PFSK-1 (cell line): ENCODE results near the gene AFAP1L1.

Source experiments
- FOXP2 ChIP-seq: optimal IDR thresholded peaks from 2 replicates; pipeline ENCODE3; 2011; ENCODE audit warnings: borderline replicate concordance, control low read depth, inconsistent platforms; ENCODE audit not compliant: insufficient read depth; ENCODE audit errors: extremely low read length, extremely low read depth
- POLR2AphosphoS5 ChIP-seq: IDR thresholded peaks from 2 replicates; pipeline ENCODE4 v1.6.1; 2012; ENCODE audit warnings: low read depth, mild to moderate bottlenecking, control low read depth, low read length, moderate library complexity
- REST ChIP-seq, 2 experiments: IDR thresholded peaks; 2 replicates each; pipeline versions ENCODE4 v1.6.1 to v1.8.0; 2011 to 2012; ENCODE audit warnings: low read depth in 2 of 2, low read length in 2 of 2, control low read depth in 1 of 2, inconsistent platforms in 1 of 2, mild to moderate bottlenecking in 1 of 2, moderate library complexity in 1 of 2; ENCODE audit not compliant: insufficient read depth in 1 of 2
- SIN3A ChIP-seq: IDR thresholded peaks from 2 replicates; pipeline ENCODE4 v1.6.1; 2012; ENCODE audit warnings: mild to moderate bottlenecking, low read length, moderate library complexity, borderline replicate concordance; ENCODE audit not compliant: insufficient read depth
- TAF1 ChIP-seq: IDR thresholded peaks from 2 replicates; pipeline ENCODE4 v1.6.1; 2012; ENCODE audit warnings: low read length, control low read depth, borderline replicate concordance; ENCODE audit not compliant: insufficient read depth

AFAP1L1 gene

DNA sequence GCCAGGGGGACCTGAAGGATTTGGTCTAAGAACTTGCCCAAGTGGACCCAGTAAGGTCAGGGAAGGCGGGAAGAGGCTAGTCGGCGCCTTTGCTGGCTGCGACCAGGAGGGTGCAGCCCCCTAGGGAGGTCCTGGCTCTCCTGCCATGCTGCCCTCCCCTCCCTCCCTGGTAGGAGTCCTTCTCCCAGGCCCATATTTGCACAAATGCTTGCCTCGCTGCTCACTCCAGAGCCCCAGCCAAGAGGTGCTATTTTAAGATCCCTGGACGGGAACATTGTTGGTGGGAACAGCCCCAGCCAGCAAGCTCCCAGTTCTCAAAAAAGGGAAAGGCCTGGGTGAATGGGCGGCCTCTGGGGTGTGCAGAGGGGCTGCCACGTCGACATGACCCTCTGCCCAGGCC is 111.7 kb downstream of the AFAP1L1 start:
- TF ChIP-seq POLR2AphosphoS5 (no peak), TAF1 (no peak), REST (IDR thresholded peaks at IDR 0.05; ENCODE audit: insufficient read depth in 1 of 2, low read depth in 2 of 2, low read length in 2 of 2) (no peak), FOXP2 (no peak), SIN3A (no peak)

GRCh38 chr5:149386166-149386565 is 114.5 kb downstream of the AFAP1L1 start:
- TF ChIP-seq POLR2AphosphoS5 (no peak), SIN3A (no peak), REST (IDR thresholded peaks at IDR 0.05; ENCODE audit: insufficient read depth in 1 of 2, low read depth in 2 of 2, low read length in 2 of 2) (no peak), FOXP2 (no peak), TAF1 (no peak)

DNA sequence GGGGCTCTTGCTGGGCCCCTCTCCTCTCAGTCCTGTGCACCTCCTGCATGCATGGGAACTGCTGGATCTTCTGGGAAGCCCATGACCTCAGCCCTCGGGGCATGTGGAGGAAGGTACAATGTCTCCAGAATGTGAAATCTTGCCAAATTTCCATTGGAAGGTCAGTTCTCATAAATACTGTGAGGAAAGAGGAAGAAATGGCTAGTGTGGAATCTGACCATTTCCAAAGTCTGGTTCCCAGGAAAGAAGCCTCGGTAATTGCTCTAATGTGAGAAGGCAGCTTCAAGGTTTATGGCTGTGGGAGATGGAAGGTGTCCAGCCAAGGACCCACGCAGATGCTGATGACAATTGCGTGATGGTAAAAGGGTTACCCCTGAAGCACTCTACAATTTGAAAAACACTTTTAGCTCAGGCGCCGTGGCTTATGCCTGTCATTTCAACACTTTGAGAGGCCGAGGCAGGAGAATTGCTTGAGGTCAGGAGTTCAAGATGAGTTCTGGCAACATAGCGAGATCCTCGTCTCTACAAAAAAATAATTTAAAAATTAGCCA is 115.5 kb downstream of the AFAP1L1 start:
- TF ChIP-seq POLR2AphosphoS5 = no peak
- TF ChIP-seq REST (IDR thresholded peaks at IDR 0.05; ENCODE audit: insufficient read depth in 1 of 2, low read depth in 2 of 2, low read length in 2 of 2) = no peak
- TF ChIP-seq TAF1 = no peak
- TF ChIP-seq FOXP2 = no peak
- no peak for TF ChIP-seq SIN3A

DNA sequence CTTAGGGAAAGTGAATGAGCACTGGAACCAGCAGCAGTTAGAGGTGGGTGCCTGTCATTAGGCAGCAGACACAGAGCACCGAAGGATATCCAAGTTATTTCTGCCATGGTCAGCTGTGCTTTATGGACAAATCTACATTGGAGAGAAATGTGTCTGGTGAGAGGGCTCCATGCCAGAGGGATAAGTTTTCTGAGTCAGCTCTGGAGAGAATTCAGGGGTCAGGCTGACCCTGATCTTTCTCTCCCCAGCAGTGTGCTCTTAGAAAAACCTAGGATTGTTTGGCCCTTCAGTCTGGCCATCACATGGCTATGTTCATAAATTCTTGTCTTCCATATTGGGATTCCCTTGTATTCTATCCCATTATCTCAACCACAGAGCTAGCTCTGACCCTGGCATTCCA is 116.3 kb downstream of the AFAP1L1 start:
- TF ChIP-seq FOXP2 (no peak), REST (IDR thresholded peaks at IDR 0.05; ENCODE audit: insufficient read depth in 1 of 2, low read depth in 2 of 2, low read length in 2 of 2) (no peak), TAF1 (no peak)

GRCh38 chr5:149388498-149389190 is 117.0 kb downstream of the AFAP1L1 start:
- no peak for TF ChIP-seq FOXP2
- TF ChIP-seq POLR2AphosphoS5 = no peak
- TF ChIP-seq REST (IDR thresholded peaks at IDR 0.05; ENCODE audit: insufficient read depth in 1 of 2, low read depth in 2 of 2, low read length in 2 of 2) = no peak
- no peak for TF ChIP-seq TAF1
